HG03565 (cell line): Measurements from ENCODE around the gene SIRT1.
A peak's percentile ranks its signal among the peaks of the same experiment; 100 is the strongest.
"Not testable (repeated sequence)": the region's sequence is repeated elsewhere in the genome, so short reads cannot be mapped to it uniquely, and the experiment has no call there.

Experiments
- ATAC-seq: cut with Tn5 transposase; IDR thresholded peaks from one replicate; pipeline ENCODE4 v1.9.1; 2021; ENCODE audit warnings: mild to moderate bottlenecking, moderate library complexity; ENCODE audit not compliant: unreplicated experiment

The SIRT1 gene

DNA sequence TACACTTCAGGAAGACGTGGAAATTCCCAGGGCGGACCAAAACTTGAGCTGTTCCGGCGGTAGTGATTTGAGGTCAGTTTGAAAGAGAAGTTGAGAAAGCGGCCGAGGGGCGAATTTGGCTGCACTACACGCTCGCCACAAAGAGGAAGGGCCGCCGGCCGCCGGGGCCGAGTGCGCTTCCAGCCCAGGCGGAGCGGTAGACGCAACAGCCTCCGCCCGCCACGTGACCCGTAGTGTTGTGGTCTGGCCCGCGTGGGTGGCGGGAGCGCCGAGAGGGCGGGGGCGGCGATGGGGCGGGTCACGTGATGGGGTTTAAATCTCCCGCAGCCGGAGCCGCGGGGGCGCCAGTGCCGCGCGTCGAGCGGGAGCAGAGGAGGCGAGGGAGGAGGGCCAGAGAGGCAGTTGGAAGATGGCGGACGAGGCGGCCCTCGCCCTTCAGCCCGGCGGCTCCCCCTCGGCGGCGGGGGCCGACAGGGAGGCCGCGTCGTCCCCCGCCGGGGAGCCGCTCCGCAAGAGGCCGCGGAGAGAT is at the start of gene SIRT1:
Gene SIRT1, plus strand, starts transcription at position 344 of the 529 bp plus-strand sequence. Its CDS starts 66 bp downstream, at position 410.
- ATAC-seq = peak; percentile 83

DNA sequence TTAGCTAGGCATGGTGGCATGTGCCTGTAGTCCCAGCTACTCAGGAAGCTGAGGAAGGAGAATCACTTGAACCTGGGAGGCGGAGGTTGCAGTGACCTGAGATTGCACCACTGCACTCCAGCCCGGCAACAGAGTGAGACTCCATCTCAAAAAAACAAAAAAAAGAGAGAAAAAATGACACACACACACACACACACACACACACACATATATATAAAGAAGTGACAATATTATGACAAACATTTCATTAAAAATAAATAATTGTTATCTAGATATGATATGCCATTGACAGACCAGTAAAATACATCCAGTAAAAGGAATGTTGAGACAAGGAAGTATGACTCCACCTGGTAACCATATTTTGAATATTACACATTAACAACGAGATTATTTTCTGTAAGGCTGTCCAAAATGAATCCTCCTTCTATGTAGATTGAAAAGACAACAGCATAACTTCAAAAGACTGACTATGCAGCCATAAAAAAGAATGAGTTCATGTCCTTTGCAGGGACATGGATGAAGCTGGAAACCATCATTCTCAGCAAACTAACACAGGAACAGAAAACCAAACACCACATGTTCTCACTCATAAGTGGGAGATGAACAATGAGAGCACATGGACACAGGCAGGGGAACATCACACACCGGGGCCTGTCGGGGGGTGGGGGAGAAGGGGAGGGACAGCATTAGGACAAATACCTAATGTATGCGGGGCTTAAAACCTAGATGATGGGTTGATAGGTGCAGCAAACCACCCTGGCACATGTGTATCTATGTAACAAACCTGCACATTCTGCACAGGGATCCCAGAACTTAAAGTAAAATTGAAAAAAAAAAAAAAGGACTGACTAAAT is 48.7 kb upstream of the SIRT1 start:
- ATAC-seq = not testable (repeated sequence)

DNA sequence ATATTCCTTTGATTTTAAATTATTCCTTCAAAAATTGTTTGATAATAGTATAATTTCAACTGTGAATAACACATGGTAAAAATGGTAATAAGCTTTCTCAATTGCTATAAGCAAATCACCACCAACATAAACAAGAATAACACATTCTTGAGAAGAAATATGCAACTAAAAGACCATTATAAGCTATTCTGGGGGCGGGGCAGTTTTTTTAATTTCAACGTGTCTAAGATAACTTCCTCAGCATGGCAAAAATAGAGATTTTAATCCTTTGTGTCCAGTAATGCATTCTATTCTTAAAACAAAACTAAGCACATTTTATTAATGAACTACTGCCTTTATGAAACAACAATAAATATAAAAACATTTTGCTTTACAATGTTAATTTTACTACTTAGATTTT is 48.0 kb upstream of the SIRT1 start:
- ATAC-seq = no peak

DNA sequence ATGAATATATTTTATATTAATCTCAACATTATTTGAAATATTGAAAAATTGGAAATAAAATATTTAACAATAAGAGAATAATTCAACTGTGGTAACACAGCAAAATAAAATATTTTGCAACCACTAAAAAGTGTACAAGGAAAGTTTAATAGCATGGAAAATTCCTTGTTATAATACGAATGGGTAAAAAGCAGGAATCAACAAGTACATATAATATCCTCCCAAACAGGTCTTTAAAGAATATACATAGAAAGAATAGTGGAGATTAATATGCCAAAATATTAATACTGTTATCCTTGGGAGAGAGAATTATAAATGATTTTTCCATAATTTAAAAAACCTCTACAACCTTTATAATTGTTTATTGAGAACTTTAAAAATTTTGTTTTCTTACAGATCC is 47.5 kb upstream of the SIRT1 start:
- ATAC-seq = no peak

DNA sequence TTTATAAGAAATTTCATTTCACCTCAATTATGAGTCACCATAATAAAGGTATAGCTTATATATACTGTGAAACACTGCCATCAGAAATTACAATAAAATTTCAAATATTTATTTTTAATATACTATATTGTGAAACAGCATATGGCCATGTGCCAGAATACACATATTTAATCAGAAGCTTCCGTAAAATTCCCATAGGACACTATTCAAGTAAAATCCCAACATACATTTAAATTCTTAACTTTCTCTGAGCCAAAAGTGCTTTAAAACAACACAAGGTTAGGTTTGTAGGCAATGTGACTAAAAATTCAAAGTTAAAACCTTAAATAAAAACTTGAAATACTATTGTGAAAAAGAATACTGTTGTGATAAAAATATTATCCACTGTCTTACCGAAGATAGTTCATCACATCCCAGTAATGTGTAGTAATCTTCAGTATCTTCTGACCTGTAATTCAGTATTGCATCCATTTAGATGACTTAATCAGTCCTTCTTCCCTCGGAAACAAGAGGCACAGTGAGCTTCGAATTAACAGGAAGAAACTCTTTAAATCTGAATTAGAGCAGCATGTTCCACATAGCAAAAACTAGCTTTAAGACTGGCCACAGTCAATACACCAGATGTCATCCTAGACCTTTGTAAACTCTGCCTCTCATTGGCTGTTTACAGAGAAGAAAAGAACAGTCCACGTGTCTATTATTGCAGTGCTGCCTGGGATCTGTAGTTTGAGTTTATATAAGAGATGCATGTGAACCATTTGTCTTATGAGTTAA is 46.7 kb upstream of the SIRT1 start, which contains the start of gene DNAJC12:
Gene DNAJC12, minus strand, starts transcription at position 648 of the 774 bp plus-strand sequence. Its CDS starts 177 bp downstream, at position 471.
- ATAC-seq = peak; percentile 76

DNA sequence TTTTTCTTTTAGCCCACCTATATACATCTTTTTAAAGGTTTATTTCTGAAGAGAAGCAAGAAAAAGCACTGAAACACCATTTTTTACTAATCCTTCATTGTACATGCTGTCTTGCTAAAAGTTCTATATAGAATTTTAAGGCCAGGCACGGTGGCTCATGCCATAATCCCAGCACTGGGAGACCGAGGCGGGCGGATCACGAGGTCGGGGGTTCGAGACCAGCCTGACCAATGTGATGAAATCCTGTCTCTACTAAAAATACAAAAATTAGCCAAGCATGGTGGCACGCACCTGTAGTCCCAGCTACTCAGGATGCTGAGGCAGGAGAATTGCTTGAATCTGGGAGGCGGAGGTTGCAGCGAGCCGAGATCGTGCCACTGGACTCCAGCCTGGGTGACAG is 44.9 kb upstream of the SIRT1 start:
- not testable (repeated sequence) for ATAC-seq

DNA sequence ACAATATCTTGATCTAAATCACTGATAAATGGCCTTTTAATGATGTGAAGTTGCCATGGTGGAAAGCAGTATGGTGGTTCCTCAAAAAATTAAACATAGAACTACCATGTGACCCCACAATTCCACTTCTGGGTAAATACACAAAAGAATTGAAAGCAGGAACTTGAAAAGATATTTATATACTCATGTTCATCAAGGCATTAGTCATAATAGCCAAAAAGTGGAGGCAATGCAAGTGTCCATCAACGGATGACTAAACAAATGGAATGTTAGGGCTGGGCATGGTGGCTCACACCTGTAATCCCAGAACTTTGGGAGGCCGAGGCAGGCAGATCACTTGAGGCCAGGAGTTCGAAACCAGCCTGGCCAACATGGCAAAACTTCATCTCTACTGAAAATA is 44.5 kb upstream of the SIRT1 start:
- ATAC-seq = no peak

DNA sequence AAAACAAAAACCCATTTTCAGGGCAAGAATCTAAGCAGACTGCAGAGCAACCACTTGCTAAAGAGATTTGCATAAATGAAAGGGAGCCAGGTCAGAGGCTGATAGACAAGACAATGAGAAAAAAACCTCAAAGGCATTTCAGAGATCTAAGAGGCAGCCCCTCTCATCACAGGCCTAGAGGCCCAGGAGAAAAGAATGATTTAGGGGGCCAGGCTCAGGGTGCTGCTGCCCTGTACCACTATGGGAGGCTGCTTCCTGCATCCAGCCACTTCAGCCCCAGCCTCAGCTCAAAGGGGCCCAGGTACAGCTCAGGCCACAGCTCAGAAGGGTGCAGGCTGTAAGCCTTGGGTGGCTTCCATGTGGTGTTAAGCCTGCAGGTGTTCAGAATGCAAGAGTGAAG is 42.7 kb upstream of the SIRT1 start:
- no peak for ATAC-seq

DNA sequence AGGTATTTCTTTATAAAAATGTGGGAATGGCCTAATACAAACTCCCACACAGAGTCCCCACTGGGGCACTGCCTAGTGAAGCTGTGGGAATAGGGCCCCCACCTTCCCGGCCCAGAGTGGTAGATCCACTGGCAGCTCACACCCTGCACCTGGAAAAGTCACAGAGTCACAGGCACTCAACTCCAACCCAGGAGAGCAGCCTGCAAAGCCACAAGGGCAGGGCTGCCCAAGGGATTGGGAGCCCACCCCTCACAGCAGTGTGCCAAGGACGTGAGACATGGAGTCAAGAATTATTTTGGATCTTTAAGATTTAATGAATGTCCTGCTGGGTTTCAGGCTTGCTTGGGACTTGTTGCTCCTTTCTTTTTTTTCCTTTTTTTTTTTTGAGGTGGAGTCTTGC is 41.2 kb upstream of the SIRT1 start:
- no peak for ATAC-seq

DNA sequence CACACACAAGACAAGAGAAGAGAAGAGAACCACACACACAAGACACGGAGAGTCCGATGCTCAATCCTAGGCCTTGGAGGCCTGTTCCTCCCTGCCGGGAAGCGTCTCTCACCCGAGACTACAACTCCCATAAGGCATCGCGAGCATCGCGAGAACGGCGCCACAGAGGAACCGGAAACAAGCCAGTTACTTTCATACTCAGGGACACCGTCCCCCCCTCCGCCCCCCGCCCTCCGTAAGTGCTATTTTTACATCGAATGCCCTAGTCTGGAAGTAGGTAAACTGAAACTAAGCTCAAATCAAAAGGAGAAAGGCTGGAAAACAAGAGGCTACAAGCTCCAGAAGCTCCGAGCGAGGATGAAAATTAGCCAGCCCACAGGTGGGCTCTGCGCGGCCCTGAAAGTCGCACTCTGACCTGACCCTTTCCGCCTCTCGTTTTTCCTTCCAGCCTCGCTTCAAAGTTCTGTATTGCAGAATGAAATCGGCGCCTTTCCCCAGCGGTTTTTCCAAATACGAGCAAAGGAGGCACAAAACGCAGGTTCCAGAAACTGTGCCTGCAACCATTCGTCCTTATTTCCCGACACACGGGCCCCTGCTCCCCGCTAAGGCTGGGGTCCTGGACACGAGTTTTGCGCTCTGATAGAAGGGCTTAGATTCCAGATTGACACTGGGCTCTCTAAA is 35.0 kb upstream of the SIRT1 start:
- ATAC-seq = peak; percentile 97

DNA sequence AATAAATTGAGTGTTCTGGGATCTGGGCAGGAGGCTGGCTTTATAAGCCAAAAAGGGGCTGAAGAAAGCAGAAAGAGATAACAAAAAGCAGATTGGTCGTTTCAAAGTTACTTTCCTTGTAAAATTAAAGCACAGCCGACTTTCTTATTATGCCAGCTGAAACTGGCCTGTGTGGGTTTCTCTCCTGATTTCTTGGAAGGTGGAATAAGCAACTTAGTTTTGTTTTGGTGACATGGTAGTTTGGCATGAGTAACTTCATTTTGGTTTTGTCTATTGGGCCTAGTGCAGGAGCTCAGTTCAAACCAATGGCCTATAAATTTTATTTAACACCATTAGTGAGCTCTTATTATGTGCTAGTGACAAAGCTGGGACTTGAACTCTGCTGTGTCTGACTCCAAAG is 33.3 kb upstream of the SIRT1 start:
- ATAC-seq = no peak

DNA sequence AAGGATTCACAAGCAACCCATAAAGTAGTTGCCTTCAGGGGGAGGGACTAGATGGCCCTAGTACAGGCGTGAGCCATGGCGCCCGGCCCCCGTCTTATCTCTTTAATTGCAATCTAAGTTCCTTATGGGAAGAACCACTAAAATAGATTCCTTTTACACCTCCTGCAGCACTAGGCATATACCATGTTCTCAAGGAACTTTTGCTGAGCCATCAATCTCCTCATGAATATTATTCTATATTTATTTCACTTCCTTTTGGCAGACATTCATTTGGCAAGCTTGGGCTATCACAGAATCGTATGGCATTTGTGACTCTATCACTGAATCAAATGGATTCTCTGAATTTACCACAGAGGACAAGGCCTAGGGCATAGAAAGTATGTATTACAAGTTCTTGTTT is 31.7 kb upstream of the SIRT1 start:
- ATAC-seq = no peak

DNA sequence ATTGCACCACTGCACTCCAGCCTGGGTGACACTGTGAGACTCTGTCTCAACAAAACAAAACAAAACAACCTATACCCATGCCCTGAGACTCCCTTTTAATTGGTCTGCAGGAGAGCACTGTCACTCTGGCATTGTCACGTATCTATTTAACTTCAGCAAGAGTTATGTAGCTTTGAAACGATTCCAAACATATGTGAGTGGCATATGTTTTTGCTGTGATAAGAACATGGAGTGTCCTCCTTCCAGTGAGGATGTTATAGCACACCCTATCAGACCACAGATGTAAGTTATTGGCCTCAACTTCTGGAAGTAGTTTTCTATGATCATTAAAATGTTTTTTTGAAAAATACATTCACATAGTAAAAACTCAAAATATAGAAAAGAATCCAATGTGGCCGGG is 30.9 kb upstream of the SIRT1 start:
- ATAC-seq = no peak

DNA sequence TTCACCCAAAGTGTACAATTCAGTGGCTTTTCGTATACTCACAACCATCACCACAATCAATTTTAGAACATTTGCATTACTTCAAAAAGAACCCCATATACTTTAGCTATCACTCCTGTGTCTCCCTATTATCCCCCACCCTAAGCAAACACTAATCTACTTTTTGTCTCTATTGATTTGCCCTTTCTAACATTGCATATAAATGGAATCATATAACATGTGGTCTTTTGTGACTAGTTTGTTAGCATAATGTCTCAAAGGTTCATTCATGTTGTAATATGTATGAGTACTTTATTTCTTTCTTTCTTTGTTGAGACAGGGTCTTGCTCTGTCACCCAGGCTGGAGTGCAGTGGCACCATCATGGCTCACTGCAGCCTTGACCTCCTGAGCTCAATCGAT is 25.5 kb upstream of the SIRT1 start:
- no peak for ATAC-seq

DNA sequence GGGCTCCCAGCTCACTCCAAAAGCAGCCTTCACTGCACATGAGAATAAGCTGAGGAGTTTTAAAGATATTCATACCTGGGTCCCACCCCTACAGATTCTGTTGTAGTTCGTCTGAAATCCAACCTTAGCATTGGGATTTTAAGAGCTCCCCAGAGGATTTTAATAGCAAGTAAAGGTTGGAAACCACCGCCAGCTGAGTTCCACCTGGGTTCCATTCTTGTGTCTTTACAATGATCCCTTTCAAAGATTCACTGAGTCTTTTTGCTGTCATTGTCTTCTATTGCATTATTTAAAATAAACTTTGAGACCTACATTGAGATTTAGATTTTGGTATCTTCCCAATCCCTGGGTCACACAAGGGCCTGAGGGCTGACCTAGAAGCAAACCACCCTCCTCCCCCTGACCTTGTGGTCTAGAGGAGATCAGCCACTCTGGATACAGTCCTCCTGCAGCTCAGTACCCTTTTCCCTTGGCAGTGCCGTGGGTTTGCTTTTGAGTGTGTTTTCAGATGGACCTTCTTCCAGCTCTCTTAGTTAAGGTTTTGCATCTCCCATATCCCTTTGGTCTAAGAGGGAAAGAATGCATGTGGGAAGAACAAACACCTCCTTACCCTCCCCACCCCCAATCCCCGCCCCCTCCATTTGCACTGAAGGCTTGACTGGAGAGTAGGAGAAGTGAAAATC is 22.6 kb upstream of the SIRT1 start:
- ATAC-seq = no peak

DNA sequence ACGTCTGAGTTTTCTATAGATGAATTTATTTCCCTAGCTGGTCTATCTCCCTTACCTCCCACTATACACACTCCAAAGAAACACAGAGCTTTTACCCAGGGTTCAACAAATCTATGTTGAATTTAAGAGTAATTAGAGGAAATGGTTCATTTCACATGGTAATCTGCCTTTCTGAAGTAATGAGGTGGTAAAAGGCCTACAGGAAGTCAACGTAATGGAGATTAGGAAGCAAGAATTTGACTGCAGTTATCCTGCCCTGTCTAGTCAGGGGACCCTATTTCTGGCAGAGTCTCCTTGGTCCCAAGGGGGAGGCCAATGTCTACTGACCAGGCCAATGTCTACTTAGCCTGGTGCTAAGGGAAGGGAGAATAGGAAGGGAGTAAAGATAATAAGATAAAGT is 21.4 kb upstream of the SIRT1 start:
- ATAC-seq = no peak

DNA sequence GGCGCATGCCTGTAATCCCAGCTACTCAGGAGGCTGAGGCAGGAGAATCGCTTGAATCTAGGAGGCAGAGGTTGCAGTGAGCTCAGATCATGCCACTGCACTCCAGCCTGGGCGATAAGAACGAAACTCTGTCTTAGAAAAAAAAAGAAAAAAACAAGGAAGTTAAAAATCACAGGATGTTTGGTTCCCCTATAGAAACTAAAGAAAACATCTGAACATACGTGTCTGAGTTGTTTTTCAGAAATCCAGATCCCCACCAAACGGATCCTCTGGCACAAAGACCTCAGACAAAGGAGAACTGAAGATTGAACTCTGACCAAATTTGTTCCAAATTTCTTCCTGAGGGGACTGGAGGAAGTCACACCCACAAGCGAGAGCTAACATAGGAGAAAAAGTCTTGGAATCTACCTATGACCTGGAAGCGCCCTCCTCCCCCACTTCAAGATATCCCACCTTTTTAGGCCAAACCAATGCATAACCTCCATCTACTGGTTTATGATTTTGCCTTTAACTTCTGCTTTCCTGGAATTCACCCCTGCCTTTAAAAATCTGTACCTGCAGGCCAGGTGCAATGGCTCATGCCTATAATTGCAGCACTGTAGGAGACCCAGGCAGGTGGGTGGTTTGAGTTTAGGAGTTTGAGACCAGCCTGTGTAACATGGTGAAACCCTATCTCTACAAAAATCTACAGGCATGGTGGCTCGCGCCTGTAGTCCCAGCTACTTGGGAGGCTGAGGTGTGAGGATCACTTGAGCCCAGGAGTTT is 19.7 kb upstream of the SIRT1 start:
- ATAC-seq = no peak

DNA sequence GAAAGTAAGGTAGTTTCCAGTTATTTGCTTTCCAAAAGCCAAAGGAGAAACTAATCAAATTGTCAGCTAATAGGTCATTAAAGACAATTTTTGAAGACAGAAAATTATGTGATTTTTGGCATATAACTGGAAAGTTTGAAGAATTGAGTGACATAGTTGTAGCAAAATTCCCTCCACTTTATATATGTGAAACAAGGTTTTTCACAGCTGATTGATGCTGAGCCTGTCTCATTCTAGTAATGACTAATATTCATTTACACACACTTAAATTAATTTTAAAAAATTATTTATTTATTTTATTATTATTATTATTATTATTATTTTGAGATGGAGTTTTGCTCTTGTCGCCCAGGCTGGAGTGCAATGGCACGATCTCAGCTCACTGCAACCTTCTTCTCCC is 16.3 kb upstream of the SIRT1 start:
- ATAC-seq = no peak

DNA sequence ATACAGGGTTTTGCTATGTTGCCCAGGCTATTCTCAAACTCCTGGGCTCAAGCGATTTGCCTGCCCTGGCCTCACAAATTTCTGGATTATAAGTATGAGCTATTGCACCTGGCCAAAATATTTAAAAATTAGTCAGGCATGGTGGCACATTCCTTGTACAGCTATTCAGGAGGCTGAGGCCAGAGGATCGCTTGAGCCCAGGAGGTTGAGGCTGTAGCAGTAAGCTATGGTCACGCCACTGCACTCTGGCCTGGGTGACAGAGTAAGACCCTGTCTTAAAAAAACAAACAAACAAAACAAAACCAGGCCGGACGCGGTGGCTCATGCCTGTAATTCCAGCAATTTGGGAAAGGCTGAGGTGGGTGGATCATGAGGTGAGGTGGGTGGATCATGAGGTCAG is 14.5 kb upstream of the SIRT1 start:
- ATAC-seq = no peak
